Psoas muscle (tissue), 8 donors: Measurements from ENCODE around the gene HOXA4. TPM values are rescaled to one million over a fixed set of nuclear protein-coding genes. Genes with fewer than 3 reads are reported as not detected.

Experiments used
- ATAC-seq, 4 donors: fragments of 200-7000 bp; cut with Tn5 transposase; one replicate each; pipeline ENCODE4 v1.9.1; 2020; ENCODE audit warnings: moderate library complexity in 3 of 4, mild to moderate bottlenecking in 2 of 4
- DNase-seq, 2 donors: peaks; one replicate each; pipeline ENCODE4 v3.0.0-alpha.2; 2020
- H3K27ac ChIP-seq: fragments of 200-600 bp; one replicate; pipeline ENCODE4 v1.8.0; 2022
- H3K27me3 ChIP-seq, 3 donors: fragments of 200-600 bp in 1 of 3; one replicate each; pipeline versions ENCODE4 v1.6.1 to v1.8.0; 2013 to 2022; ENCODE audit warnings: low read length in 2 of 3, mild to moderate bottlenecking in 2 of 3, moderate library complexity in 1 of 3; ENCODE audit not compliant: insufficient read depth in 3 of 3
- H3K36me3 ChIP-seq, 2 donors: fragments of 200-600 bp in 1 of 2; one replicate each; pipeline versions ENCODE4 v1.6.1 to v1.8.0; 2013 to 2022; ENCODE audit warnings: low read depth in 1 of 2, mild to moderate bottlenecking in 1 of 2, moderate library complexity in 1 of 2; ENCODE audit not compliant: insufficient read depth in 1 of 2
- H3K4me1 ChIP-seq: fragments of 200-600 bp; one replicate; pipeline ENCODE4 v1.8.0; 2022
- H3K4me3 ChIP-seq: fragments of 200-600 bp; one replicate; pipeline ENCODE4 v1.8.0; 2022; ENCODE audit warnings: mild to moderate bottlenecking
- H3K9me3 ChIP-seq: fragments of 200-600 bp; one replicate; pipeline ENCODE4 v1.8.0; 2022
- CTCF ChIP-seq: fragments of 200-600 bp; IDR thresholded peaks from one replicate; pipeline ENCODE4 v1.8.0; 2022; ENCODE audit warnings: antibody characterized with exemption
- WGBS, 3 donors: extraction: QIAGEN DNeasy Blood & Tissue Kit; methylation state at CpG; one replicate each; pipeline versions ENCODE4 v1.1.6 to v1.1.7; 2013; 5-methylcytosine and 5-hydroxymethylcytosine counted together
- intact Hi-C, 2 donors: fragments of 100-400 bp; cut with DNase I; formaldehyde crosslinking; loops; one replicate each; pipeline versions ENCODE4 v1.11.0 to v1.14.2; 2022
- polyA plus RNA-seq, 3 donors: library from polyadenylated mRNA; stranded (reverse); fragments of 200-250 nt; gene quantifications; one replicate each; pipeline ENCODE4 v1.2.3, GENCODE V29; 2013
- total RNA-seq, 4 donors: library from RNA; stranded (reverse); fragmentation: NEBNext Ultra II Directional in 2 of 4; extraction: Animal tissue kit (Norgen Biotek cat#: 25700) in 2 of 4; gene quantifications; one replicate each; pipeline versions ENCODE4 v1.2.1 to v1.2.4, GENCODE V29; 2021 to 2023
- donor health status: healthy with polysubstance abuse.
- donor health status: DM: no; HTN: no; CAD: no; lungs with moderate emphysema.
- donor health status: Bipolar disorder and iron deficiency.
- donor health status: healthy.
- donor health status: DM: yes; HTN: yes; CAD: no.
- donor health status: DM: no; HTN: no; CAD: no.
- donor health status: DM: no; HTN: no; CAD: no.
- donor health status: DM: yes; HTN: yes; CAD: no.

The HOXA4 gene
- total and polyA plus RNA-seq, 7 donors: 6.8 to 20.8 (median 10.1) TPM

- H3K36me3 ChIP-seq: no peaks in the 10 kb centered on the region
- H3K9me3 ChIP-seq: no peaks in the 10 kb centered on the region
- H3K4me1 ChIP-seq: peaks cover 23% of the 10 kb centered on the region
- ATAC-seq: no peak
- intact Hi-C loops: no loop called here
- H3K27ac ChIP-seq: peak overlapping the region; percentile 92
- peak overlapping the region; percentile 79 for H3K4me3 ChIP-seq
- no peak for DNase-seq
- TF ChIP-seq CTCF: no peak
- WGBS, 3 donors: 43 to 52% (median 52%) methylated on average over 5 of the region's 5 CpGs
- peaks cover 0 to 17% (median 0%) of the 10 kb centered on the region in 3 donors for H3K27me3 ChIP-seq
These were observed 47.3 kb upstream of the HOXA4 start for GRCh38 chr7:27177795-27178320.

- Histone ChIP-seq H3K27ac (peak overlapping the region; percentile 92), H3K36me3 (no peaks in the 10 kb centered on the region), H3K4me1 (peaks cover 23% of the 10 kb centered on the region), H3K4me3 (peak overlapping the region; percentile 79), H3K9me3 (no peaks in the 10 kb centered on the region), H3K27me3 (peaks cover 0 to 10% (median 0%) of the 10 kb centered on the region in 3 donors)
- peak in 1 of 4 donors; percentile 4 for ATAC-seq
- TF ChIP-seq CTCF: no peak
- intact Hi-C loops: no loop called here
- 41 to 53% (median 46%) methylated on average over 22 of the region's 22 CpGs for WGBS, 3 donors
- DNase-seq: peak in 1 of 2 donors; percentile 70
These were observed 46.6 kb upstream of the HOXA4 start for GRCh38 chr7:27176962-27177794.

- H3K36me3 ChIP-seq: no peaks in the 10 kb centered on the region
- H3K9me3 ChIP-seq: no peaks in the 10 kb centered on the region
- intact Hi-C loops: no loop called here
- H3K4me3 ChIP-seq: peak overlapping the region; percentile 79
- peaks cover 0 to 4% (median 0%) of the 10 kb centered on the region in 3 donors for H3K27me3 ChIP-seq
- no peak for ATAC-seq
- H3K4me1 ChIP-seq: peaks cover 23% of the 10 kb centered on the region
- WGBS, 3 donors: 43 to 71% (median 54%) methylated on average over 3 of the region's 3 CpGs
- peak overlapping the region; percentile 92 for H3K27ac ChIP-seq
- no peak for DNase-seq
- TF ChIP-seq CTCF: no peak
These were observed 45.9 kb upstream of the HOXA4 start for GRCh38 chr7:27176524-27176845.

GRCh38 chr7:27175626-27176523 lies 45.3 kb upstream of the HOXA4 start:
- intact Hi-C loops: no loop called here
- Histone ChIP-seq H3K4me3 (peak overlapping the region; percentile 79), H3K9me3 (no peaks in the 10 kb centered on the region), H3K4me1 (peaks cover 23% of the 10 kb centered on the region), H3K27ac (peak overlapping the region; percentile 92), H3K27me3 (peaks cover 0 to 4% (median 0%) of the 10 kb centered on the region in 3 donors), H3K36me3 (no peaks in the 10 kb centered on the region)
- TF ChIP-seq CTCF: no peak
- WGBS, 3 donors: 37 to 58% (median 40%) methylated on average over 40 of the region's 40 CpGs
- peak in 2 of 4 donors; percentile 21 for ATAC-seq
- DNase-seq: peak in 1 of 2 donors; percentile 55
